Spleen (tissue), 13 donors: ENCODE data around the gene ZSCAN5B. TPM values are rescaled to one million over a fixed set of nuclear protein-coding genes. Genes with fewer than 3 reads are reported as not detected.
"Not testable (repeated sequence)": the region's sequence is repeated elsewhere in the genome, so short reads cannot be mapped to it uniquely, and the experiment has no call there.

Experiments used
- DNase-seq: peaks from one replicate; pipeline ENCODE4 v3.0.0-alpha.2; 2020
- H3K27ac ChIP-seq, 8 donors: fragments of 200-600 bp; sonication (generic) in 7 of 8; 1 replicate in 4 of 8; 2 replicates in 4 of 8; pipeline versions ENCODE4 v1.5.0 to v1.8.0; 2016 to 2021; ENCODE audit warnings: inconsistent platforms in 4 of 8, mild to moderate bottlenecking in 4 of 8, moderate library complexity in 1 of 8
- H3K27me3 ChIP-seq, 7 donors: fragments of 200-600 bp; sonication (generic) in 6 of 7; replicated peaks in 1 of 7; 1 replicate in 4 of 7; 2 replicates in 3 of 7; pipeline versions ENCODE4 v1.5.0 to v1.8.0; 2016 to 2021; ENCODE audit warnings: inconsistent platforms in 3 of 7, mild to moderate bottlenecking in 1 of 7
- H3K36me3 ChIP-seq, 6 donors: fragments of 200-600 bp; sonication (generic) in 5 of 6; 1 replicate in 4 of 6; 2 replicates in 2 of 6; pipeline versions ENCODE4 v1.5.0 to v1.8.0; 2016 to 2021; ENCODE audit warnings: inconsistent platforms in 2 of 6
- H3K4me1 ChIP-seq, 6 donors: fragments of 200-600 bp; sonication (generic) in 5 of 6; 1 replicate in 3 of 6; 2 replicates in 3 of 6; pipeline versions ENCODE4 v1.5.0 to v1.8.0; 2016 to 2021; ENCODE audit warnings: inconsistent platforms in 3 of 6
- H3K4me3 ChIP-seq, 8 donors: fragments of 200-600 bp; sonication (generic) in 7 of 8; 1 replicate in 4 of 8; 2 replicates in 4 of 8; pipeline versions ENCODE4 v1.5.0 to v1.8.0; 2016 to 2021; ENCODE audit warnings: inconsistent platforms in 4 of 8, mild to moderate bottlenecking in 4 of 8, moderate library complexity in 2 of 8
- H3K9me3 ChIP-seq, 8 donors: fragments of 200-600 bp; sonication (generic) in 7 of 8; 1 replicate in 4 of 8; 2 replicates in 4 of 8; pipeline versions ENCODE4 v1.5.0 to v1.8.0; 2016 to 2021; ENCODE audit warnings: inconsistent platforms in 4 of 8
- CTCF ChIP-seq, 11 experiments: fragments of 200-600 bp in 7 of 11; fragments of 450-650 bp in 4 of 11; sonication (generic) in 4 of 11; IDR thresholded peaks in 8 of 11; conservative IDR thresholded peaks in 3 of 11; 1 replicate in 7 of 11; 2 replicates in 4 of 11; pipeline versions ENCODE4 v1.4.0 to v1.8.0; 2016 to 2021; ENCODE audit warnings: antibody characterized with exemption in 11 of 11, inconsistent platforms in 4 of 11, mild to moderate bottlenecking in 1 of 11
- POLR2A ChIP-seq, 3 donors: fragments of 450-650 bp; IDR thresholded peaks; one replicate each; pipeline ENCODE4 v1.5.1; 2017; ENCODE audit warnings: antibody characterized with exemption in 3 of 3, mild to moderate bottlenecking in 1 of 3
- POLR2AphosphoS5 ChIP-seq, 3 donors: sonication (generic); formaldehyde crosslinking; IDR thresholded peaks; one replicate each; pipeline ENCODE4 v1.5.1; 2017; ENCODE audit warnings: antibody characterized with exemption in 3 of 3
- WGBS, 5 donors: extraction: QIAGEN DNeasy Blood & Tissue Kit in 3 of 5; methylation state at CpG; one replicate each; pipeline versions ENCODE4 v1.1.5 to v1.1.7; 2013 to 2018; 5-methylcytosine and 5-hydroxymethylcytosine counted together
- intact Hi-C: fragments of 100-400 bp; cut with DNase I; formaldehyde crosslinking; loops from one replicate; pipeline ENCODE4 v1.15.0; 2023; ENCODE audit warnings: low total_unique reads
- long read RNA-seq, 2 donors: transcript quantifications; one replicate each; lab custom pipeline, GENCODE V29; 2026
- polyA plus RNA-seq, 3 donors: library from polyadenylated mRNA; stranded (reverse); fragments of 200-250 nt; gene quantifications; one replicate each; pipeline ENCODE4 v1.2.1, GENCODE V29; 2013
- total RNA-seq, 7 donors: library from RNA; depleted of rRNA in 3 of 7; stranded (reverse); fragments of >200 nt in 3 of 7; fragmentation: NEBNext Ultra II Directional in 4 of 7; extraction: Animal tissue kit (Norgen Biotek cat#: 25700) in 4 of 7; gene quantifications; one replicate each; pipeline versions ENCODE4 v1.1.0 to v1.2.1, GENCODE V29; 2016 to 2021
- donor health status: healthy with polysubstance abuse.
- donor health status: DM: no; HTN: no; CAD: no; lungs with moderate emphysema.
- donor health status: DM: no; HTN: no; CAD: no.
- donor health status: Bipolar disorder and iron deficiency.
- donor health status: healthy.
- donor health status: DM: no; HTN: no; CAD: no.
- donor health status: DM: yes; HTN: yes; CAD: no.

The ZSCAN5B gene, protein sequence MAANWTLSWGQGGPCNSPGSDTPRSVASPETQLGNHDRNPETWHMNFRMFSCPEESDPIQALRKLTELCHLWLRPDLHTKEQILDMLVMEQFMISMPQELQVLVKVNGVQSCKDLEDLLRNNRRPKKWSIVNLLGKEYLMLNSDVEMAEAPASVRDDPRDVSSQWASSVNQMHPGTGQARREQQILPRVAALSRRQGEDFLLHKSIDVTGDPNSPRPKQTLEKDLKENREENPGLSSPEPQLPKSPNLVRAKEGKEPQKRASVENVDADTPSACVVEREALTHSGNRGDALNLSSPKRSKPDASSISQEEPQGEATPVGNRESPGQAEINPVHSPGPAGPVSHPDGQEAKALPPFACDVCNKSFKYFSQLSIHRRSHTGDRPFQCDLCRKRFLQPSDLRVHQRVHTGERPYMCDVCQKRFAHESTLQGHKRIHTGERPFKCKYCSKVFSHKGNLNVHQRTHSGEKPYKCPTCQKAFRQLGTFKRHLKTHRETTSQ
- not detected for total RNA-seq
- polyA plus RNA-seq = under 1 TPM in 2 of 3 donors, not detected in 1; 0.03 to 0.11 TPM
- long read RNA-seq, donor 1 = 0 reads
- long read RNA-seq, donor 2 = 0 reads

GRCh38 chr19:56197646-56198045 lies at the start of gene ZSCAN5B:
TSS of gene ZSCAN5B (minus strand) at chr19:56197783. CDS start at chr19:56193052, 4,731 bp downstream.
- H3K27me3 ChIP-seq, intact Hi-C loops, H3K9me3 ChIP-seq, H3K27ac ChIP-seq, H3K4me3 ChIP-seq, H3K36me3 ChIP-seq, H3K4me1 ChIP-seq: not testable (repeated sequence)
- DNase-seq = peak; percentile 23
- WGBS, 5 donors = 88 to 91% (median 89%) methylated on average over 21 to 23 of the region's 23 CpGs

DNA sequence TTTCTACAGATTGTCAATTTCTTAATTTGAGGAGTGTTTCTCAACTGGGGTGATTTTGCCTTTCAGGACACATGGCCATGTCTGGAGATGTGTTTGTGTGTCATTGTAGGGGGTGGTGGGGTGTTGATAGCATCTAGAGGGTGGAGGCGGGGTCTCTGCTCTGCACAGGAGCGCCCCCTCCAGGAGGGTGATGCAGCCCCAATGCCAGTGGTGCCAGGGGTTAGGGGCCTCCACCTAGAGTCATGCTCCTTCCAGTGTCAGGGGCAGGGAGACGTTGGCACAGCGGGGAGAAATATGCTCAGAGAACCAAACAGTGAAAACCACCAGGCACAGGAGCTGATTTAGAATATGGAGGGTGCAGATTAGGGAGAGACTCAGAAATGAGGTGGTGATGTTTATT lies 48.2 kb upstream of the ZSCAN5B start:
- H3K4me1 ChIP-seq, intact Hi-C loops, H3K27ac ChIP-seq, H3K27me3 ChIP-seq, H3K4me3 ChIP-seq, H3K36me3 ChIP-seq, DNase-seq, H3K9me3 ChIP-seq: not testable (repeated sequence)
- WGBS, 5 donors = 58 to 77% (median 74%) methylated on average over 3 to 4 of the region's 4 CpGs

DNA sequence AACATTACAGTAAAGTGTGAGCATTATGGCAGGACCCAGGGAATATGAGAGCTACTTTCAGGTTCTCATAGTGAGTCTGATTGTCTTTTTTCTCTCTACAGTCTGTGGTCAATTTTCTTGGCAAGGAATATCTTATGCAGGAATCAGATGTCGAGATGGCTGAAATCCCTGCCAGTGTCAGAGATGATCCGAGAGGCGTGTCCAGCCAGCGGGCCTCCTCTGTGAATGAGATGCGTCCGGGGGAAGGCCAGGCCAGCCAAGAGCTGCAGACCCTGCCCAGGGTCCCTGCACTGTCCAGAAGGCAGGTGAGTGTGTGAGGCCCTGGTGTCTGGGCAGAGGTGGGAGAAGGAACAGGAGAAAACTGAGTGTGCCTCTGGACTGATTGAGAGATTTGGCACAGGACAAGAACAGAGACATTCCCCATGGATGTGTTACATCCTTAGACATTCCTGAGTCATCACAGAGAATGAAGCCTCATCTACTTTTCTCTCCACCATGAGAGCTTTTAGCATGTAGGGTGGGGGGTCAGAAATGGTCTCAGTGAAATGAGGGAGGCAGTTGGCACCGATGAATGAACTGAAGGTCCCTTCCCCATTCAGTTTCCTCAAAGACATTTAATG lies 47.6 kb upstream of the ZSCAN5B start:
- H3K27me3 ChIP-seq = no peaks in the 10 kb centered on the region
- H3K4me3 ChIP-seq = no peak overlapping the region
- no peaks in the 10 kb centered on the region for H3K36me3 ChIP-seq
- intact Hi-C loops = no loop called here
- TF ChIP-seq POLR2AphosphoS5 (IDR thresholded peaks at IDR 0.05) (no peak), CTCF (IDR thresholded peaks at IDR 0.05 in 8 of 11, conservative IDR thresholded peaks at IDR 0.05 in 3 of 11) (no peak), POLR2A (IDR thresholded peaks at IDR 0.05) (no peak)
- H3K9me3 ChIP-seq = no peaks in the 10 kb centered on the region
- no peaks in the 10 kb centered on the region for H3K4me1 ChIP-seq
- DNase-seq = no peak
- 89 to 95% (median 92%) methylated on average over 7 of the region's 7 CpGs for WGBS, 5 donors
- H3K27ac ChIP-seq = no peak overlapping the region

GRCh38 chr19:56223481-56223880 lies 25.9 kb upstream of the ZSCAN5B start:
- Histone ChIP-seq H3K27ac (no peak overlapping the region), H3K9me3 (no peaks in the 10 kb centered on the region), H3K4me1 (no peaks in the 10 kb centered on the region), H3K27me3 (peaks cover 0 to 1% (median 0%) of the 10 kb centered on the region in 7 donors), H3K4me3 (no peak overlapping the region), H3K36me3 (peaks cover 0 to 34% (median 0%) of the 10 kb centered on the region in 6 donors)
- 90 to 96% (median 93%) methylated on average over 9 of the region's 9 CpGs for WGBS, 5 donors
- TF ChIP-seq POLR2A (IDR thresholded peaks at IDR 0.05) = no peak
- TF ChIP-seq CTCF (IDR thresholded peaks at IDR 0.05 in 8 of 11, conservative IDR thresholded peaks at IDR 0.05 in 3 of 11) = no peak
- TF ChIP-seq POLR2AphosphoS5 (IDR thresholded peaks at IDR 0.05) = no peak
- DNase-seq = no peak
- intact Hi-C loops = no loop called here

GRCh38 chr19:56222901-56223300 lies 25.3 kb upstream of the ZSCAN5B start:
- peaks cover 0 to 7% (median 0%) of the 10 kb centered on the region in 7 donors for H3K27me3 ChIP-seq
- WGBS, 5 donors = 80 to 87% (median 84%) methylated on average over 6 of the region's 6 CpGs
- TF ChIP-seq CTCF (IDR thresholded peaks at IDR 0.05 in 8 of 11, conservative IDR thresholded peaks at IDR 0.05 in 3 of 11) (no peak), POLR2A (IDR thresholded peaks at IDR 0.05) (no peak), POLR2AphosphoS5 (IDR thresholded peaks at IDR 0.05) (no peak)
- H3K9me3 ChIP-seq = no peaks in the 10 kb centered on the region
- DNase-seq = no peak
- peaks cover 0 to 34% (median 0%) of the 10 kb centered on the region in 6 donors for H3K36me3 ChIP-seq
- no peak overlapping the region for H3K27ac ChIP-seq
- H3K4me1 ChIP-seq = peaks cover 0 to 1% (median under 1%) of the 10 kb centered on the region in 6 donors
- intact Hi-C loops = no loop called here
- H3K4me3 ChIP-seq = no peak overlapping the region
